ENCODE measurements around the gene C2orf49.

Gene C2orf49

DNA sequence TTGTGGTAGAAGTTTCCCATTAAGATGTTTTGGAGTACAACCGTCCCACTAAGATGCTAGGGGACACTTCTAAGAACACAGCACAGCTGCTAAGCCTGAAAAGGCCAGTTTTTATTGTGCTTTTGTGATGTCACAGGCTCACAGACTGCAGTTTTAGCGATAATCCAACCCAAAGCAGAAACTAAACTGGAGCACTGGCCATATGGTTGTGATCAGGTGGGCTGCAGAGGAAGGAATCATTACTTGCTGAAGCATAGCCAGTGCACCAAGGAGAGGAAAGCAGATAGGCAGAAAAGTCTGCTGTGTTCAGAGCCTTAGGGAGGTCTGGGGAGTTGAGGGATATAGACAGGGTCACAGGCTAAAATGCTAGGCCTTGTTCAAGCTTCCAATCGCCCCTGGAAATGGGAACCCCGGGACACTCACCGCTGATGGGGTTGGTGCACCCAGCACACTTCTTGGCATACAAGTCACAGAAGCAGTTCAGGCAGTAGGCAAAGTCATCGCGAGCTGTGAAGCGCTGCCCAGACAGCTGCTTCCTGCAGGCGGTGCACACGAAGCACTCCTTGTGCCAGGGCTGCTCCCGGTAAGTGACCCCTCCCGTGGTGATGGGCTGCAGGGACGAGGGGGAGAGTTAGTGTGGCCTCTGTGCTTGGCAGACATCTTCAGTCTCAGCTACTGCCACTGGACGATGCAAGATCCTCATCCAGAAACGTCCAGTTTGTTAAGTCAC lies 25.7 kb downstream of the C2orf49 start:
- no peak for DNase-seq

DNA sequence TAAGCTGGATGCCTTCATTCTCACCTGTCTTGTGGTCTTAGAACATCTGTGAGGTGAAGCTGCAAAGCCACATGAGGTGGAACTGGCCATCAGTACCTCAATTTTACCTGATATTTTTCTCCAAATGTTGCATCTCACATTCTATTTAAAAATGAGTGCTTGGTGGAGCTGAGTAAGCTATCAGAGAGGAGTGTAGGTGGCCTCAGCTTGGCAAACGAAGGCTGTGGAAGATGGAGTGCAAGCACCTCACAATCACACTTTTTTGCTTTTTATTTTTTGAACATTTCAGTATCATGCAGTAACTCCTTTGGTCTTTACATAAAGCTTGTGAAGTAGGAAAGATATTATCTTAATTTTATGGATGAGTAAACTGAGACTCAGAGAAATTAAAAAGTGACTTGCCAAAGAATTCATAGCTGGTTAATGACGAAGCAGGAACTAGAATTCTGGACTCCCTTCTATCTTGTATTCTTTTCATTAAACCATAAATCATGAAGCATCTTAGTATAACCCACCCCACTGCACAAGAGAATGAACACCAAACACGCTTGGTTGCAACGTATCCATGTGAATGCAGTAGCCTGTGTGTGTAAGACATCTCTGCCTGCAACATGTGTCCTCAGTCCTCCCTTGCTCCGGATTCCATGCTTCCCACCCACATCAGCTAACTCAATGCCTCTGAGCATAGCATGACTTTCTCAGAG lies 27.2 kb downstream of the C2orf49 start:
- no peak for DNase-seq

DNA sequence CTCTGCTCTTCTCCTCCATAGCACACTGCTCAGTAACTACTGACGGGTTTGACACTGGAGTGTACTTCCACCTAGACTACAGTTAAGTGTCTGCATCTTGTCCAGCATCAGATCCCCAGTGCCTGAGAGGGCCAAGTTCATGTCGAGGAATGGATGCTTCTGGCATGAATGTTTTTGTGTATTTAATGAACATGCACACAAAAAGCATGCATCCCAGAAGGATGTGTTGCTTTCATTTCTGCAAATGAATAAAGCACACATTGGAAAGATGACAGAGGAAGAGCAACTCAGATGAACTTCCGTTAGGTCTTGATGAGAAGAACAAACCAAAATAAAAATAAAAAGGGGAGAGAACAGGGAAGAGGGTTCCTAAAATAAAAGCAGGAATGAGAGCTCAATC lies 27.9 kb downstream of the C2orf49 start:
- DNase-seq: no peak

DNA sequence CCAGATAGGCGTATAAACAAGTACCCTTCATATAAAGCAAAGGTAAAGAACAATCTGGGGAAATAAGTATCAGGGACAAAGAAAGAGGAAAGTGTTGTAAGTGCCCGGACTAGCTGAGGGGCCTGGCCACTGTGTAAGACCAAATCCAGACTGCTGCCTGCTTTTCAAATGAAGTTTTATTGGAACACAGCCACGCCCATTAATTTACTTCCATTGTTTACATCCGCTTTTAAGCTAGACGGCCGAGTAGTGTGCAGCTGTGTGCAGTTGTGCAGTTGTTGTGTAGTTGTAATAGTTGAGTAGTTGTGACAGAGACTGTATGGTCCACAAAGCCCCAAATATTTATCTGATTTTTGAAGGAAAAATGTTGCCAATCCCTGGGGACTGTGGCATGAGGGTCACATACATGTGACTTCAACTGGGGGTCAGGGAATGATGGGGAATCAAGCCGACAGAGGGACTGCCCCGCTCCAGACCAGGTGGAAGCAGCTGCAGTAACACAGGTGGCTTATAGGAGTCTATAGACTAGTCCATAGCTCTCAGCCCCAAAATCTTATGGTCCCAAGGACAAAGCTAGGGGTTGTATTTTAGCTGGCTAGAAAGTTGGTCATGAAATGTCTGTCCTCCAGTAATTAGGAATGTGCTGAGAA lies 31.5 kb downstream of the C2orf49 start:
- no peak for DNase-seq

DNA sequence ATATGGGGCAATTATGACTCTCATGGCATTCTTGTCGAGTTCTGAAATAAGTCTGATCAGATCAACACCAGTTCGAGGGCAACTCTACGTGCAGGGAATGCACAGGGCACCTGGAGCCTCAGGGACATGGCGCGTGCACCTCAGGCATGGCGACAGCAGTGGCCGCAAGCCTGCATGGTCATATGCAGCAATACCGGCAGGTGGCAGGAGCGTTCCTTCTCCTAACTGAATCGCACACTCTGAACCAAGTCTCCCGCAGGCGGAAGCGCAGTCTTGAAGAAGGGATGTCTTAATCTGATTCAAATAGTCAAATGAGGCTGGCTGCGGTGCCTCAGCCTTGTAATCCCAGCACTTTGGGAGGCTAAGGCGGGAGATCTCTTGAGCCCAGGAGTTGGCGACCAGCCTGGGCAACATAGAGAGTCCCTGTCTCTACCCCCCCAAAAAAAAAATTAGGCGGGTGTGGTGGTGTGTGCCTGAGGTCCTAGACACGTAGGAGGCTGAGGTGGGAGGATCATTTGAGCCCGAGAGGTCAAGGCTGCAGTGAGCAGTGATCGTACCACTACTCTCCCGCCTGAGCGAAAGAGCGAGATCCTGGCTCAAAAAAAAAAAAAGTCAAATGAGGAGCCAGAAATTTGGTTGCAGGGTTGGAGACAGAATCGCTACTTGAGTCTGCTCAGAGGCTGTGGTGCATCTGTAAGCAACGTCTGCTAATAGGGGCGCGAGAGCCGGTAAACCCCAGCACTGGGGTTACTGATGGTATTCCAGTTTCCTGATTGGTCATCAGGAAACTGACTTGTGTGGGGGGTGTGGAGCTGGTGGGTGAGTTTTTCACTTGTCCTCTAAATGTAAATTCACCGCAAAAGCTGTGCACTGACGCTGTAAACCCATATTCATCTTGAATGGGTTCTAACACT lies 32.7 kb downstream of the C2orf49 start:
- DNase-seq: peak; percentile 86 to 89 (median 88)

DNA sequence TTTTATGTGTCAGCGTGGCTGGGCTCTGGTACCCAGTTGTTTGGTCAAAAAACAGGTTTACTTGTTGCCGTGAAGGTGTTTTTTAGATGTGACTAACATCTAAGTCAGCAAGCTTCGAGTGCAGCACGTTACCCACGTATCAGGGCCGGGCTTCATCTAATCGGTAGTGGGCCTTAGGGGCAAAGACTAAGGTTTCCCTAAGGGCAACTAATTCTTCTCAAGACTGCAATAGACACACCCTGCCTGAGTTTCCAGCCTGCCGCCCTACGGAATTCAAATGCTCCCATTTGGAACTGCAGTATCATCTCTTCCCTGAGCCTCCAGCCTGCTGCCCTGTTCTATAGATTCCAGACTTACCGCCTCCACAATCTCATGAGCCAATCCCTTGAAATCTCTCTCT lies 33.8 kb downstream of the C2orf49 start:
- no peak for DNase-seq

DNA sequence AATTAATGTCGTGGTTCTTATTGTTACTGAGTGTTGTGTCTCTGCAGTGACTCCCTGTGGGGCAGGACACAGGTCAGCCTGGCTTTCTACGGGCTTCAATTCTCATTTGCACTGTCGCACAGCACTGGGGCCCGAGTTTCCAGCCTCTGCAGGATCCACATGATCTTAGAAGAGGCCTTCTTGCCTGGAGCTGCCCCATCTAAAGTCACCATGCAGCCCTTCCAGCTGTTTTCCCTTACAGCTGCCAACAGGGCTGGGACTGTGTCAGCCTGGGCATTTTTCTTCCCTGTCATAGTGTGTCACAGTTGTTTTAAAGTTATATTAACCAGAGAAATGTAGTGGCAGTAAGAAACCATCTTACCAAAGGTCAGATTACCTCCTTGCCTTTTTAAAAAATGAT lies 34.5 kb downstream of the C2orf49 start:
- DNase-seq: no peak

DNA sequence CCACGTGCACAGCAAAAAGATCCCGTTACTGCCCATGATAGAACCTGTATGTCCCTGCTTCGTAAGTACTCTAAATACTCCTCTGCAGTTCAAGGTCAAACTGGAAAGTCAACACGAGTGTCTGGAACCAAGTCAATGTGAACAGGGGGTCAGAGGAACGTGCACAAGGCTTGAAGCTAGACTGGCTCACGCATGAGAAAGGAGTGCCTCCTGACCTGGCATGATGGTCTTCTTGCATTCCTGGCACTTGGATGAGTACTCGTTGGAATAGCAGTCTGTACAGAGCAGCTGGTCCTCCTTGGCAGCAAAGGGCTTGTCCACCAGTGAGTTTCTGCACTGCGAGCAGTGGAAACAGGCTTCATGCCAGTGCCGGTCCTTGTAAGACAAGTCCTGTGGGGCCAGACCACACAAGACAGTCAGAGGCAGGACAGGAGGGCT lies 36.0 kb downstream of the C2orf49 start:
- no peak for DNase-seq

DNA sequence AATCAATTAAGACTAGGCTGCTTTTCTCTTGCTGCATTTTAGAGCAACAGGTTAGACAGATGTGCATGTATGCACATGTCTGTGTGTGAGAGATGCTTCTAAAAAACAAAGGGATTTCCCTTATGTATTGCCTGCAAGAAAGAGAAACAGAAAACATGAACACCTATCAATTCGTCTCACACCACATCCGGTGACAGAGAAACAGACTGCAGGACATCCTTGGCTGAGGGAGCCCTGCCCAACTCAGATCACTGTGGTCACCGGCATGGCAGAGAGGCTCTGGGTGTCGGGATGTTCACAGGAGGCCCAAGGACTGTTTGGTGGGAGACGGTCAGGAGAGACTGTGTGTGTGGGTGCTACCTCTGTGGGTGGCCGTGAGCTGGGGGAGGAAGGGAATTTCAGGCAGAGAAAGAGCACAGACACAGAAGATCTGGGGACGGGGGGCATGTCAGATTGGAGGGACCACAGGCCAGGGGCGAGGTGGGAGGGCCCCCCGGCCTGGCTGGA lies 36.6 kb downstream of the C2orf49 start:
- no peak for DNase-seq

DNA sequence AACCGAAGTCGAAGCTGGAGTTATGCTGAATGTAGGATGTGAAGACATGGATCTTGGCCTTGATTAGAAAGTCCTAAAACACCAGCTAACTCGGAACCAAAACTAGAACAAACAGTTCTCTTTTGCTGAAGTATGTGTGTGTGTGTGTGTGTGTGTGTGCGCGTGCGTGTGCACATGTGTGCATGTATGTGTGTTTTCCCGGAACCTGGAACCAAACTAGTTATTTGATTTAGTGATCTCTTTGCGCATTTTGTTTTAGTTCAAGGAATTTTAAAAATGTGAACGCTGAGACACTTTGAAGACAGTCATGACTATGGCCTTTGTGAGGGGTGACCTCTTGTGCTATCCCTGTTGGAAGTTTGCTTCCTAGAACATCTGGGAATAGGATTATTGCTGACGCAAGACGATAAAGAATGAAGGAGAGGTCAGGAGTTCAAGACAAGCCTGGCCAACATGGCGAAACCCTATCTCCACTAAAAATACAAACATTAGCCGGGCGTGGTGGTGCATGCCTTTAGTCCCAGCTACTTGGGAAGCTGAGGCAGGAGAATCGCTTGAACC lies 37.7 kb downstream of the C2orf49 start:
- no peak for DNase-seq

DNA sequence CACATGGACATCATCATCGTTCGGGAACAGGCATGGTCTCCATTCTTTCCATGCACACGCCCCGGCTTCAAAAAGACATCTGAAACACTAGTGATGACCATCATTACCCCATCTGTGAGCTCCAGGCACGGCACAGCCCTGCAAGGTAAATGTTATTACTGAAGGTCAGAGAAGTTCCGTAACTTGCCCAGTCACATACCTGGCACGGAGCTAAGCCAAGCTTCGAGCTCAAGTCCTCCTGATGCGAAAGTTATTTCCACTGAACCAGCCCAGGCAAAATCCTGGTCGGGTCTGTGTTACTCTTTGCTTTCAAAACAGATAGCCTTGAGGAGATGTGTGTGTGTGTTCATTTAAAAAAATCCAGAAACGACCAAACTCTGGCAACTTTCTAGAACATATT lies 38.7 kb downstream of the C2orf49 start:
- no peak for DNase-seq

DNA sequence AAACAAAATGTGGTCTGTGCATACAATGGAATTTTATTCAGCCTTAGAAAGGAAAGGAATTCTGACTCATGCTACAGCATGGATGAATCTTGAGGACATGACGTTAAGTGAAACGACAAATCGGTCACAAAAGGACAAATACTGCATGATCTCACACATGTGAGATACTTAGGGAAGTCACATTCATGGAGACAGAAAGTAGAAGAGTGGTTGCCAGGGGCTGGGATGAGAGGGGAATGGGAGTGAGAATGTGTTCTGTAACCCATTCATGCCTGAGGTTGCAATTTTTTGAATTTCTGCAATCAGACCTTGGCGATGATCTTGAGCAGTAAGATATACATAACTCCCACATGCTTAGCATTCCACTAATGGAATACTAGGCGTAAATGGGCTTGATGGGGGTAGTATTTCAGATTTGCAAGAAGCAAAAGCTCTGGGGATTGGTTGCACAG lies 39.5 kb downstream of the C2orf49 start:
- no peak for DNase-seq

DNA sequence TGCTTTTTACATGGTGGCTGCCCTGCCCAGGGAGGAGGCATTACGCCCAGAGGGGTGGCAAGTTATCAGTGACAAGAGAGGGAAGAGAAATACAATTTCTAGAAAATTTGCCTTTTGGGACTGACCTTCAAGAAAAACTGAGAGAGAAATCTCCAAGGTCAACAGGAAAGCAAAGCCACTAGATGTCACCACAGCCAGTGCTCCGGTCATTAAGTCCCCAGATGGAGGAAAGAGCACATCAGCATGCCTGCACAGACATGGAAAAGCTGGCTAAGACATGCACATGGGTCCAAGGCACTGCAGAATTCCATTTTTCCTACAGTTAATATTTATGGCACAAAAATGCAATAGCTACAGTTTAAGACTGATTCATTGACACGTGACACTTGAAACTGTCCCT lies 40.5 kb downstream of the C2orf49 start:
- DNase-seq: no peak

DNA sequence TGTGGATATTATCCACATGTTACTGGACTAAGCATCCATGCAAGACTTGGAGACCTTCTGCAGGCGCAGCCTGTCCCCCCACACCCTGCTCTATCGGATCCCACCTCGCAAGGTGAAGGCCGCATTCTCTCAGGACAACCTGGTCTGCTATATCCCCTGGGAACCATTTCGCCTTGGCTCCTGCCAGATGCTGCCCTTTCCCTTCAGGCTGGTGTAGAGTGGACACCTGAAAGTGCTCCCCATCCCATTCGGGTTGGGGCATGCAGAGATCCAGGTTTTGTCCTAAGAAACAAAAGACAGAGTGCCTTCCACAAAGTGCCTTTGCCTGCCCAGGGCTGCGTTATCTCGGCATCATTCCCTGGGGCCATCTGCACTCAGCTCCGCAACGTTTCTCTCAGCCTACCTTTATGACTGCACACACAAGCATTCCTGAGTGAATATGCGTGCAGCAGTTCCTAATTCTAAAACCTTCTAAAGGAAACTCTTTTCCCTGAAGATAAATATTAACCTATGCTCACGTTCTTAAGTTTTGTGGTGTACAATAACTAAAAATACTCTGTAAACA lies 41.0 kb downstream of the C2orf49 start:
- DNase-seq: no peak

DNA sequence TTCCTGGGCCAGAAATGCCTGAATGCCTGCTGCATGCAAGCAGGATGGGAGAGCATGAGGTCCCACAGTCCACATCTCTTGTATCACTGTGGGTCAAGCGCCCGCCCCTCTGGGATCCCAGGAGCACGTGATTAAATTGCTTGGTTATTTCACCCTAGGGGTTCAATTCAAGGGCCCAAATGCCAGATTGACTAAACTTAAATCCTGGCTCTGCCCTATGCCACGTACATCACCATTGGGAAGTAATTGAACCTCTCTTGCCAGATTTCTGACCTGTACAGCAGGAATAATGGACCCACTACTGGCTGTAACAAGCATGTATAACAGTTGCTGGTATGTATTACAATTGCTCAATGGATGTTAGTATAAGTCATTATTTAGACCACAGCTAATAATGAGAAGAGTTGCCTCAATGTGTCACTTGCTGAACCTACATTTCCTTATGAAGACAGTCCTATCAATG lies 41.6 kb downstream of the C2orf49 start:
- no peak for DNase-seq

DNA sequence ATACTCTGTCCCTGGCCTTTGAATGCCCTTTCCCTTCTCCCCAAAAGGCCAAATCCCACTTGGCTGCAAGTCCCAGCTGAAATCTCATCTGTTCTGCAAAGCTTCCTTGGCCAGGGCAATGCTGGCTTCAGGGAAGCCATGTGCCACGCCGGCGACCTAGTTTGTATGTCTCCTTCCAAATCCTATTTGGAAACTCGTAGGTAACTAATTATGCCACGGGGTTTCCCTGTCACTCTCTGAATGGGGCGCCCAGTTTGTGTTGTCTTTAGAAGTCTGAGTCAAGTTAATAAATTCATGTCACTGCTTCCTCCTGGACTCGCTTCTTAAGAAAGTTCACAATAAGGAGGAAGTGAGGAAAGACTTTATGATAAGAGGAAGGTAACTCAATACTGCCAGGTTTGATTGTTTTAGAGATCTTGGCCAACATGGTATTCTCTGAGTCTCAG lies 42.4 kb downstream of the C2orf49 start:
- DNase-seq: peak in 2 of 3 donors; percentile 14 to 20

DNA sequence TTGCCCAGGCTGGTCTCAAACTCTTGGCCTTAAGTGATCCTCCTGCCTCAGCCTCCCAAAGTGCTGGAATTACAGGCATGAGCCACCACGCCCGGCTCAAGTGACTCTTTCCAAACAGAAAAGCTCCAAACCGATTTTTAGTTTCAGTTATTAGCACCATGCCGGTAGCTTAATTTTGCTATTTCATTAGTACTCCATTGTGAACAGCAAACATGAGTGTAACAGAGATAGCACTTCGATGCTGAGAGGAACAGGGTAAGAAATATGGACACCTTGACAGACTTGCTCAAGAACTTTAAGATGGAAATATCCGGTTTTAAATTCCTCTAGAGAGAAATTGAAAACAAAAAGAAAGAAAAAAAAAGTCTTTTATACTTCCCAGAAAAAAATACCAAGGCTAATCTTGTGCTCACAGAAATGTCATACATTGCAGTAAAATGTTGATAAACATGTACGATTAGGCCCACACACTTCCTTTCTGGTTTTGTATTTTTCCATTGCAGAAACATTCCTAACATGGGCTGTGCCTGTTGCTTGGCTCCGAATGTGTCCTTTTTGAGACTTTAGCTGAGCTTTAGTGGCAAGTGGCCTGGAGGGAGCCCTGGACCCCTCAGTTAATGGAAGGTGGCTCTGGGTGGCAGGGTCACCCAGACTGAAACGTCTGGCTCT lies 43.2 kb downstream of the C2orf49 start:
- no peak for DNase-seq

DNA sequence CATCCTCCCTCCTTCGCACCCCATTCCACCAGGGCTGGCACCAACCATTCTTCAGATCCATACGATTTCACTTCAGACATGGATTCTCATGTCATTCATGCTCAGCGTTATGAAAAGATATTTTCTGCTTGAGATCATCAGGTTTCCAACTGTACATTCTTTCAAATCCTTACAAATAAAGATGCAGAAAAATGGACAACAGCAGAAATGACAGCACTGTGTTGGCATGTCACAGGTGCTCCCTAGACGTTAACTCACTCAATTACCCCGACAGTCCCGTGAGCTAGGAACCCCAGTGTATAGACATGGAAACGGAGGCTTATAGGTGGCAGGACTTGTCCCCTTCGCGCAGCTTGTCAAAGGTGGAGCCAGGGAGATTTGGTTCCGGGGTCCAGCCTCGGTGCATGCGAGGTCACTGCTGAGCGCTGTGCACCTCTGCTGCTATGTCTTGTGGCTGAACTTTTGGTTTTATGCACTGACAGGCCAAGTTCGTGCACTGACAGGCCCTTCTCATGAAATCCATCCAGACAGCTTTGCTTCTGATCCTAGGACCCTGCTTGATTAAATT lies 43.8 kb downstream of the C2orf49 start:
- no peak for DNase-seq

DNA sequence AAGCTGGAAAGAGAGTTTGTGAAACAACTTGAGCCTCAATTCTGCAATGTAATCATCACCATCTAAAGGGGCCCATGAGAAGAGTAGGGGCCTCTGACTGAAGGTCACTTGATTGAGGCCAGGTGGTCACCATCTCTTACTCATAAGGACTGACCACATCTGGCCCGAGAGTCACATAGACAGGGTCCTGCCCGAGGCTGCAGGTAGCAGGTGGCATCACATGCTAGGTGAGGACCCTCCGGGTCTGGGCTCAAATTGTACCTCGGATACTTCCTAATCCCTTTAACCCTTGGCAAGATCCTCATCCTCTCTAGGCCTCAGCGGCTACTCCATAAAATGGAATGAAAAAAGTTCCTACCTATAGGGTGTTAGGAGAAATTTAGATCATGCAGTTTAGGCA lies 44.8 kb downstream of the C2orf49 start:
- no peak for DNase-seq

DNA sequence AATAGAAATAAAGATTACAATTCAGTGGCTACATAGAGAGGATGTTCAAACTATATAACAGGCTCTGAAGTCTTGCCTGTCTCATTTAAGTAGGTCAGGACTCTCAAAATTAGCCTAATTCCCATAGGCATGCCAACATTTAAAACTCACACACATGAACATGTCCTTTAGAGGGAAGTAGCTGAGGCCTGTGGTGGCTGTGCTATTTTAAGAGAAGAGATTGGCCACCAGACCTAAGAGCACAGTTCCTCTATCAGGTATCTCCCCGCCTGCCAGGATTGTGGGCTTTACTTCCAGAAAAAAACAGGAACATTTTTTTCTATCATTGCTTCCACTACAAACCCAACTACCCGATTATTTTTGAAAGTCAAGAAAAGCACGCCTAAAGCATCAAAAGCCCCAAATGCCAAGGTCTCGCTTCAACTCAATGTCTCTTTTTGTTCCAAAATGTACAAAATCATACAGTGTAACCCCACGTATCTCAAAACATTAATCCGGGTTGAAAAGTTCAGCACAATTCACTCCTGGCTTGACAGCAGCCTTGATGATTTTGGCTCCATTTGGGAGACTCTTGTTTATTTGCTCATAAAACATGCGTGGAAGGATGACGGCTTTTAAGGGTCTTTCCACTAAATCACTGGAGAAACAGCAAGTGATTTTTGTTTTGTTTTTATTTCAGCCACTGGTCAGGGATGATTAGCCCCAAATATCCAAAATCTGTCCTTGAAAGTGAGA lies 46.3 kb downstream of the C2orf49 start:
- peak; percentile 39 to 42 (median 41) for DNase-seq
